SK-N-SH (cell line): ENCODE data around the gene UBAP2L. TPM values are rescaled to one million over a fixed set of nuclear protein-coding genes. Genes with fewer than 3 reads are reported as not detected.

ENCODE experiments used
- CTCF ChIA-PET: fragments of 300-600, 350-600 bp; formaldehyde crosslinking; extraction: SDS; loops from one replicate; lab custom pipeline; 2021; lab: Yijun Ruan, JAX
- POLR2A ChIA-PET: fragments of 350-600 bp; sonication (Branson Sonifier 250); formaldehyde crosslinking; extraction: SDS; loops from one replicate; lab custom pipeline; 2020; ENCODE audit warnings: antibody characterized with exemption, inconsistent platforms; lab: Yijun Ruan, JAX
- DNase-seq: peaks from one replicate; pipeline ENCODE4 v3.0.0; 2012
- H2AFZ ChIP-seq: fragments of 200-600 bp; sonication (generic); 2 replicates; pipeline ENCODE4 v1.8.1; 2016; ENCODE audit warnings: antibody characterized with exemption, mild to moderate bottlenecking, low read depth
- H3F3A ChIP-seq: fragments of 200-600 bp; sonication (generic); replicated peaks from 2 replicates; pipeline ENCODE3; 2016; ENCODE audit warnings: antibody characterized with exemption, mild to moderate bottlenecking; ENCODE audit not compliant: insufficient read depth
- H3K27ac ChIP-seq, 2 experiments: fragments of 200-500 bp in 1 of 2; fragments of 200-600 bp in 1 of 2; sonication (Bioruptor generic) in 1 of 2; sonication (generic), shearing (Covaris generic) in 1 of 2; 2 replicates each; pipeline versions ENCODE4 v1.5.1 to v1.6.1; 2014 to 2016; ENCODE audit warnings: low read depth in 2 of 2, inconsistent platforms in 1 of 2, low read length in 1 of 2, mild to moderate bottlenecking in 1 of 2, mixed read lengths in 1 of 2
- H3K27me3 ChIP-seq: fragments of 200-600 bp; sonication (generic), shearing (Covaris generic); 2 replicates; pipeline ENCODE4 v1.6.1; 2016; ENCODE audit warnings: mixed run types; ENCODE audit not compliant: insufficient read depth
- H3K36me3 ChIP-seq, 2 experiments: fragments of 200-500 bp in 1 of 2; fragments of 200-600 bp in 1 of 2; sonication (Bioruptor generic) in 1 of 2; sonication (generic) in 1 of 2; replicated peaks in 1 of 2; 2 replicates each; pipeline versions ENCODE3 to v1.5.1; 2014 to 2016; ENCODE audit warnings: low read length in 1 of 2, mild to moderate bottlenecking in 1 of 2; ENCODE audit not compliant: insufficient read depth in 2 of 2, control insufficient read depth in 1 of 2
- H3K4me1 ChIP-seq, 2 experiments: fragments of 200-500 bp in 1 of 2; fragments of 200-600 bp in 1 of 2; sonication (Bioruptor generic) in 1 of 2; sonication (generic), shearing (Covaris generic) in 1 of 2; 2 replicates each; pipeline versions ENCODE4 v1.5.1 to v1.6.1; 2014 to 2016; ENCODE audit warnings: low read depth in 1 of 2, low read length in 1 of 2, mixed run types in 1 of 2; ENCODE audit not compliant: insufficient read depth in 2 of 2, control insufficient read depth in 1 of 2
- H3K4me2 ChIP-seq: fragments of 200-600 bp; sonication (generic), shearing (Covaris generic); 2 replicates; pipeline ENCODE4 v1.6.1; 2017; ENCODE audit warnings: mixed run types
- H3K4me3 ChIP-seq, 2 experiments: fragments of 200-500 bp in 1 of 2; fragments of 200-600 bp in 1 of 2; sonication (Bioruptor generic) in 1 of 2; sonication (generic), shearing (Covaris generic) in 1 of 2; 2 replicates each; pipeline versions ENCODE4 v1.5.1 to v1.8.1; 2014 to 2016; ENCODE audit warnings: low read depth in 2 of 2, inconsistent platforms in 1 of 2, low read length in 1 of 2, mild to moderate bottlenecking in 1 of 2, mixed read lengths in 1 of 2, moderate library complexity in 1 of 2
- H3K79me2 ChIP-seq: fragments of 200-600 bp; sonication (generic); 2 replicates; pipeline ENCODE4 v1.8.1; 2017; ENCODE audit warnings: mild to moderate bottlenecking; ENCODE audit not compliant: insufficient read depth
- H3K9ac ChIP-seq: fragments of 200-600 bp; sonication (generic); 2 replicates; pipeline ENCODE4 v1.6.1; 2017; ENCODE audit warnings: mixed run types
- H3K9me2 ChIP-seq: fragments of 200-600 bp; sonication (generic); 2 replicates; pipeline ENCODE4 v1.6.1; 2017; ENCODE audit warnings: mixed run types
- H3K9me3 ChIP-seq: fragments of 200-600 bp; sonication (generic); 2 replicates; pipeline ENCODE4 v1.6.1; 2017; ENCODE audit warnings: mixed run types, mild to moderate bottlenecking, moderate library complexity
- H4K20me1 ChIP-seq: fragments of 200-600 bp; sonication (generic); 2 replicates; pipeline ENCODE4 v1.6.1; 2017; ENCODE audit warnings: mild to moderate bottlenecking, mixed run types; ENCODE audit not compliant: insufficient read depth
- ELF1 ChIP-seq: IDR thresholded peaks from 2 replicates; pipeline ENCODE4 v1.4.0; 2012
- EZH2phosphoT487 ChIP-seq: fragments of 200-600 bp; sonication (generic); IDR thresholded peaks from 2 replicates; pipeline ENCODE4 v1.6.1; 2017; ENCODE audit warnings: low read depth, mixed run types, mild to moderate bottlenecking, antibody characterized with exemption, moderate library complexity, borderline replicate concordance
- GABPA ChIP-seq: IDR thresholded peaks from 2 replicates; pipeline ENCODE4 v1.4.0; 2012; ENCODE audit warnings: low read depth, mild to moderate bottlenecking
- GATA2 ChIP-seq: sonication (generic); formaldehyde crosslinking; IDR thresholded peaks from 2 replicates; pipeline ENCODE4 v1.5.0; 2020; ENCODE audit warnings: mild to moderate bottlenecking, missing genetic modification reagents
- NFIC ChIP-seq: IDR thresholded peaks from 2 replicates; pipeline ENCODE4 v1.4.0; 2012; ENCODE audit warnings: borderline replicate concordance
- RCOR1 ChIP-seq: fragments of 150-350 bp; IDR thresholded peaks from 2 replicates; pipeline ENCODE4 v1.6.1; 2017; ENCODE audit warnings: antibody characterized with exemption, low read length
- RFX5 ChIP-seq: IDR thresholded peaks from 2 replicates; pipeline ENCODE4 v1.6.1; 2012; ENCODE audit warnings: mild to moderate bottlenecking, improper control_type of control experiment, low read length
- RXRA ChIP-seq: IDR thresholded peaks from 2 replicates; pipeline ENCODE4 v1.4.0; 2012; ENCODE audit warnings: low read depth, mild to moderate bottlenecking, borderline replicate concordance
- WGBS: methylation state at CpG from one replicate; pipeline ENCODE4 v1.1.6; 2017; ENCODE audit warnings: low lambda C conversion rate; 5-methylcytosine and 5-hydroxymethylcytosine counted together
- polyA plus RNA-seq, 3 experiments: library from polyadenylated mRNA; depleted of rRNA; stranded (reverse); fragments of >200 nt; gene quantifications; 2 replicates each; pipeline ENCODE4 v1.2.3, GENCODE V29; 2012
- TF ChIP-seq, protein P1 (sequence below): fragments of 150-350 bp; IDR thresholded peaks from 2 replicates; pipeline ENCODE4 v1.6.1; 2017; ENCODE audit warnings: antibody characterized with exemption, low read length, low read depth, borderline replicate concordance
- TF ChIP-seq, protein P2 (sequence below): IDR thresholded peaks from 2 replicates; pipeline ENCODE4 v1.4.0; 2012; ENCODE audit warnings: low read depth
- TF ChIP-seq, protein P3 (sequence below): IDR thresholded peaks from 2 replicates; pipeline ENCODE4 v1.4.0; 2012; ENCODE audit warnings: low read depth, borderline replicate concordance

UBAP2L gene
- polyA plus RNA-seq, 1 of the 3 experiments (the other 2 are of a cell fraction) = 161 TPM

DNA sequence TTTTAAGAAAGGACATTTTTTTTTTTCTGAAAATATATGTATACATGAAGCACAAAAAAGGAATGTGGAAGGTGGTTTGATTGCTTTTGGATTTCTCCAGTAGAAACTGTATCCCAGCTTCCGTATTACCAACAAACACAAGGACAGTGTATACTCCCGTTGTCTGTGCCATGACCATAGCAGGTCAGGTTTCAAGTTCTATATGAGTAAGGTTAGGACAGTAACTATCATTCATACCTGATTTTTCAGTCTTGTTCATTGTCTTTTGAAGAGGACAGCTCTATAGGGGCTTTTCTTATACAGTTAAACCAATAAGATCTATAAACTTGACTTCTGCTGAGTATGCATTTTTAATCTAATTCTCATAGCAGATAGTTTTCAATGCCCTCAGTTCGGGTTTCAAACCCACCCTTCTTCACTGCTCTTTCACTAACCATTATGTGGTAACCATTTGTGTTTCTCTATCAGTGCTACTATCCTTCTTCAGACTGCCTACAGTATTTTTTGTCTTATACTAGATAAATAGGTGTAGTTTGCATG is 19.6 kb downstream of the UBAP2L start:
- no peak overlapping the region for H3K4me3 ChIP-seq
- H3K4me2 ChIP-seq = no peak overlapping the region
- H3K27me3 ChIP-seq = no peaks in the 10 kb centered on the region
- H2AFZ ChIP-seq = no peak overlapping the region
- H4K20me1 ChIP-seq = peaks cover 30% of the 10 kb centered on the region; the same call in 1 of the 2 replicates
- 76% methylated on average over 3 of the region's 3 CpGs for WGBS
- no peak overlapping the region for H3K27ac ChIP-seq
- H3K36me3 ChIP-seq = peaks cover 89 to 94% of the 10 kb centered on the region in 2 experiments
- ChIA-PET POLR2A (no interaction called here), CTCF (interaction anchor here (1.7 kb wide), 1 partner anchor 15 kb away, joined by 4 read pairs; no protein-coding TSS in a partner anchor)
- peaks cover 73% of the 10 kb centered on the region for H3K79me2 ChIP-seq
- H3K4me1 ChIP-seq = no peaks in the 10 kb centered on the region
- peaks cover 17% of the 10 kb centered on the region for H3F3A ChIP-seq
- no peaks in the 10 kb centered on the region for H3K9me2 ChIP-seq
- TF ChIP-seq RFX5 (no peak), EZH2phosphoT487 (no peak), ELF1 (no peak), RXRA (no peak), GABPA (no peak), GATA2 (CRISPR knock-in tag) (no peak), RCOR1 (no peak)
- TF ChIP-seq, protein P1, sequence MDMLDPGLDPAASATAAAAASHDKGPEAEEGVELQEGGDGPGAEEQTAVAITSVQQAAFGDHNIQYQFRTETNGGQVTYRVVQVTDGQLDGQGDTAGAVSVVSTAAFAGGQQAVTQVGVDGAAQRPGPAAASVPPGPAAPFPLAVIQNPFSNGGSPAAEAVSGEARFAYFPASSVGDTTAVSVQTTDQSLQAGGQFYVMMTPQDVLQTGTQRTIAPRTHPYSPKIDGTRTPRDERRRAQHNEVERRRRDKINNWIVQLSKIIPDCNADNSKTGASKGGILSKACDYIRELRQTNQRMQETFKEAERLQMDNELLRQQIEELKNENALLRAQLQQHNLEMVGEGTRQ = no peak
- TF ChIP-seq, protein P2, sequence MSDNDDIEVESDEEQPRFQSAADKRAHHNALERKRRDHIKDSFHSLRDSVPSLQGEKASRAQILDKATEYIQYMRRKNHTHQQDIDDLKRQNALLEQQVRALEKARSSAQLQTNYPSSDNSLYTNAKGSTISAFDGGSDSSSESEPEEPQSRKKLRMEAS = no peak
- no peak overlapping the region for H3K9ac ChIP-seq
- H3K9me3 ChIP-seq = no peaks in the 10 kb centered on the region
- DNase-seq = no peak

DNA sequence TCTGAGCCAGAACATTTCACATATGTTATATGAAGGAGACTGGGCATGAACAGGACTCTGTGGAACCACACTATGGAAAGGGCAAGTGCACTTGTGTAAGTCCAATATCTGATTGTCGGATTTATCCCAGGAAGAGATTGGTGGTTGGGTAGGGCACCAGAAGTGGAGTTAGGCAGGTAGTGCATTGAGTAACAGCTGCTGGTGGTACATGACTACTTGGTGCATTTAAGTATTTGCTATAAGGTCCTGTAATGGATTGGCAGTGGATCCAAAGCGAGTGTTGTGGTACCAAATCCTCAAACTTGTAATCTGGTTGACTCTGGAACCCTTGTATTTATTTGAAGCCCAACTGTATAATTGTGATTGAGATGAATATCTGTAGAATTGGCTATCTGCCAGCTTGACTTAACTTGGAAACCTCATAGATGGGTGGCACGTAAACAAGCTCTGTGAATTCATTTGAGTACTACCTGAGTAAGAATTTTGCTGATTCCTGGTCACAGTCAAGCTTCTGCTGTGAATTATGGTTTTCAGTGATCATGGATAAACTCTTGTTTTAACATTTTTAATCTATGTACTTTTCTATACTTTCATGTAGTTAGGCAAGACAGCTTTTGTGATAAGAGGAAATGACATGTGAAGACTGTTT is 21.1 kb downstream of the UBAP2L start:
- peak; percentile 30; the same call in 1 of the 2 replicates for TF ChIP-seq NFIC
- TF ChIP-seq, protein P3, sequence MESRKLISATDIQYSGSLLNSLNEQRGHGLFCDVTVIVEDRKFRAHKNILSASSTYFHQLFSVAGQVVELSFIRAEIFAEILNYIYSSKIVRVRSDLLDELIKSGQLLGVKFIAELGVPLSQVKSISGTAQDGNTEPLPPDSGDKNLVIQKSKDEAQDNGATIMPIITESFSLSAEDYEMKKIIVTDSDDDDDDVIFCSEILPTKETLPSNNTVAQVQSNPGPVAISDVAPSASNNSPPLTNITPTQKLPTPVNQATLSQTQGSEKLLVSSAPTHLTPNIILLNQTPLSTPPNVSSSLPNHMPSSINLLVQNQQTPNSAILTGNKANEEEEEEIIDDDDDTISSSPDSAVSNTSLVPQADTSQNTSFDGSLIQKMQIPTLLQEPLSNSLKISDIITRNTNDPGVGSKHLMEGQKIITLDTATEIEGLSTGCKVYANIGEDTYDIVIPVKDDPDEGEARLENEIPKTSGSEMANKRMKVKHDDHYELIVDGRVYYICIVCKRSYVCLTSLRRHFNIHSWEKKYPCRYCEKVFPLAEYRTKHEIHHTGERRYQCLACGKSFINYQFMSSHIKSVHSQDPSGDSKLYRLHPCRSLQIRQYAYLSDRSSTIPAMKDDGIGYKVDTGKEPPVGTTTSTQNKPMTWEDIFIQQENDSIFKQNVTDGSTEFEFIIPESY = no peak
- peaks cover 88 to 92% of the 10 kb centered on the region in 2 experiments for H3K36me3 ChIP-seq
- POLR2A ChIA-PET = no interaction called here

More for the DNA sequence above, 21.1 kb downstream of the UBAP2L start:
- no peak overlapping the region for H3K9ac ChIP-seq
- no peaks in the 10 kb centered on the region for H3K4me1 ChIP-seq
- H3K27ac ChIP-seq = no peak overlapping the region
- no peaks in the 10 kb centered on the region for H3K9me2 ChIP-seq
- H3K9me3 ChIP-seq = no peaks in the 10 kb centered on the region
- peaks cover 69% of the 10 kb centered on the region for H3K79me2 ChIP-seq
- H3K4me2 ChIP-seq = no peak overlapping the region
- H3K4me3 ChIP-seq = no peak overlapping the region
- CTCF ChIA-PET = interaction anchor here (1.0 kb wide), 1 partner anchor 93 kb away, joined by 3 read pairs; no protein-coding TSS in a partner anchor
- H2AFZ ChIP-seq = no peak overlapping the region
- peaks cover 17% of the 10 kb centered on the region for H3F3A ChIP-seq
- peaks cover 30% of the 10 kb centered on the region; the same call in 1 of the 2 replicates for H4K20me1 ChIP-seq
- DNase-seq = no peak
- 100% methylated on average over 3 of the region's 3 CpGs for WGBS
- no peaks in the 10 kb centered on the region for H3K27me3 ChIP-seq
